Gastrocnemius medialis (tissue), 4 donors: ENCODE results near the gene RGS14. TPM values are rescaled to one million over a fixed set of nuclear protein-coding genes. Genes with fewer than 3 reads are reported as not detected.

ENCODE experiments used
- ATAC-seq, 2 donors: fragments of 150-250 bp; one replicate each; pipeline ENCODE4 v1.9.1; 2016
- DNase-seq, 2 donors: peaks; one replicate each; pipeline ENCODE4 v3.0.0-alpha.2; 2019
- H3K27ac ChIP-seq, 4 donors: fragments of 200-600 bp; sonication (generic); 1 replicate in 1 of 4; 2 replicates in 3 of 4; pipeline ENCODE4 v1.5.1; 2016 to 2018; ENCODE audit warnings: mild to moderate bottlenecking in 2 of 4, moderate library complexity in 1 of 4
- H3K27me3 ChIP-seq, 3 donors: fragments of 200-600 bp; sonication (generic) in 2 of 3; 1 replicate in 1 of 3; 2 replicates in 2 of 3; pipeline versions ENCODE4 v1.5.1 to v1.6.0; 2016 to 2019; ENCODE audit warnings: mild to moderate bottlenecking in 1 of 3, moderate library complexity in 1 of 3
- H3K36me3 ChIP-seq, 2 donors: fragments of 200-600 bp; sonication (generic) in 1 of 2; one replicate each; pipeline ENCODE4 v1.5.1; 2017 to 2018
- H3K4me1 ChIP-seq, 2 donors: fragments of 200-600 bp; sonication (generic) in 1 of 2; one replicate each; pipeline ENCODE4 v1.5.1; 2016 to 2017; ENCODE audit warnings: mild to moderate bottlenecking in 2 of 2
- H3K4me3 ChIP-seq, 4 donors: fragments of 200-600 bp; sonication (generic) in 3 of 4; 1 replicate in 1 of 4; 2 replicates in 3 of 4; pipeline ENCODE4 v1.5.1; 2016 to 2019; ENCODE audit warnings: mild to moderate bottlenecking in 2 of 4
- H3K9me3 ChIP-seq, 3 donors: fragments of 200-600 bp; sonication (generic) in 2 of 3; 1 replicate in 1 of 3; 2 replicates in 2 of 3; pipeline ENCODE4 v1.5.1; 2016 to 2019
- POLR2A ChIP-seq, 2 donors: fragments of 450-650 bp; IDR thresholded peaks; one replicate each; pipeline ENCODE4 v1.6.1; 2017; ENCODE audit warnings: antibody characterized with exemption in 2 of 2, mild to moderate bottlenecking in 2 of 2, moderate library complexity in 2 of 2
- in situ Hi-C, 4 donors: fragments of 200-750 bp; cut with MboI; loops; one replicate each; pipeline versions ENCODE4 v1.15.0 to v1.8.0; 2017; ENCODE audit warnings: low sequenced_read_pairs in 4 of 4
- intact Hi-C: fragments of 100-400 bp; cut with DNase I; formaldehyde crosslinking; loops from one replicate; pipeline ENCODE4 v1.15.1; 2023; ENCODE audit warnings: low total_unique reads
- total RNA-seq, 4 donors: library from RNA; depleted of rRNA; stranded (reverse); fragments of >200 nt; gene quantifications; one replicate each; pipeline versions ENCODE4 v1.1.0 to v1.2.3, GENCODE V29; 2016
- TF ChIP-seq, protein P1 (sequence below), 5 experiments: fragments of 450-650 bp in 3 of 5; fragments of 200-600 bp in 2 of 5; sonication (generic) in 2 of 5; IDR thresholded peaks in 4 of 5; conservative IDR thresholded peaks in 1 of 5; 1 replicate in 4 of 5; 2 replicates in 1 of 5; pipeline ENCODE4 v1.5.1; 2016 to 2019; ENCODE audit warnings: antibody characterized with exemption in 5 of 5, mild to moderate bottlenecking in 3 of 5, moderate library complexity in 3 of 5

The RGS14 gene
- total RNA-seq, 4 donors from 2014 or later = 1.6 to 25.9 (median 5.0) TPM

DNA sequence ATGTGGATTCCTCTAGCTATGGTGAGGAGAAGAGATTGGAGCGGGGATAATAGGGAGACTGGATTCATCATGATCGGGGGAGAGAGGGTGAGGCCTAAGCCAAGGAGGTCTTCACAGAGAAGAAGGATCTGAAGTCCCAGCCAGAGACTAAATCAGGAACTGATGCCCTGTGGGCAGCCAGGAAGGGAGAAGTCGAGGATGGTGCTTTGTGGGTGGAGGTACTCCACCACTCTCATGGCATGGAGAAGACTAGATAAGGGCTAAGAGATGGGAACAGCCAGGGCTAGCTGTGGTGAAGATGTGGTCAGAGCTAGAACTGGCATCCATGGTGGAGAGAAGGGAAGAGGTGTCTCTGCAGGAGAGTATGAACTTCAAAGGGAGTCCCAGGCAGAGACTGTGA lies 3.0 kb upstream of the RGS14 start:
- no peaks in the 10 kb centered on the region for H3K27me3 ChIP-seq
- H3K27ac ChIP-seq = no peak overlapping the region
- H3K9me3 ChIP-seq = no peaks in the 10 kb centered on the region
- no peak for ATAC-seq
- TF ChIP-seq POLR2A (IDR thresholded peaks at IDR 0.05) = no peak
- TF ChIP-seq, protein P1, sequence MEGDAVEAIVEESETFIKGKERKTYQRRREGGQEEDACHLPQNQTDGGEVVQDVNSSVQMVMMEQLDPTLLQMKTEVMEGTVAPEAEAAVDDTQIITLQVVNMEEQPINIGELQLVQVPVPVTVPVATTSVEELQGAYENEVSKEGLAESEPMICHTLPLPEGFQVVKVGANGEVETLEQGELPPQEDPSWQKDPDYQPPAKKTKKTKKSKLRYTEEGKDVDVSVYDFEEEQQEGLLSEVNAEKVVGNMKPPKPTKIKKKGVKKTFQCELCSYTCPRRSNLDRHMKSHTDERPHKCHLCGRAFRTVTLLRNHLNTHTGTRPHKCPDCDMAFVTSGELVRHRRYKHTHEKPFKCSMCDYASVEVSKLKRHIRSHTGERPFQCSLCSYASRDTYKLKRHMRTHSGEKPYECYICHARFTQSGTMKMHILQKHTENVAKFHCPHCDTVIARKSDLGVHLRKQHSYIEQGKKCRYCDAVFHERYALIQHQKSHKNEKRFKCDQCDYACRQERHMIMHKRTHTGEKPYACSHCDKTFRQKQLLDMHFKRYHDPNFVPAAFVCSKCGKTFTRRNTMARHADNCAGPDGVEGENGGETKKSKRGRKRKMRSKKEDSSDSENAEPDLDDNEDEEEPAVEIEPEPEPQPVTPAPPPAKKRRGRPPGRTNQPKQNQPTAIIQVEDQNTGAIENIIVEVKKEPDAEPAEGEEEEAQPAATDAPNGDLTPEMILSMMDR (IDR thresholded peaks at IDR 0.05 in 4 of 5, conservative IDR thresholded peaks at IDR 0.05 in 1 of 5) = no peak
- intact Hi-C loops = no loop called here
- H3K4me1 ChIP-seq = peaks cover 24 to 28% of the 10 kb centered on the region in 2 donors
- in situ Hi-C loops = no loop called here
- H3K4me3 ChIP-seq = no peak overlapping the region
- H3K36me3 ChIP-seq = peaks cover 0 to 5% of the 10 kb centered on the region in 2 donors
- no peak for DNase-seq

GRCh38 chr5:177355162-177355867 lies 2.4 kb upstream of the RGS14 start:
- Histone ChIP-seq H3K36me3 (no peaks in the 10 kb centered on the region), H3K27me3 (no peaks in the 10 kb centered on the region), H3K27ac (no peak overlapping the region), H3K4me1 (peaks cover 18 to 22% of the 10 kb centered on the region in 2 donors), H3K4me3 (no peak overlapping the region), H3K9me3 (no peaks in the 10 kb centered on the region)
- TF ChIP-seq, protein P1 (IDR thresholded peaks at IDR 0.05 in 4 of 5, conservative IDR thresholded peaks at IDR 0.05 in 1 of 5) = no peak
- no peak for TF ChIP-seq POLR2A (IDR thresholded peaks at IDR 0.05)
- in situ Hi-C loops (no loop called here), intact Hi-C loops (no loop called here)
- no peak for ATAC-seq
- no peak for DNase-seq

- peaks cover 13 to 17% of the 10 kb centered on the region in 2 donors for H3K4me1 ChIP-seq
- ATAC-seq = no peak
Measured at GRCh38 chr5:177355868-177356168, 1.9 kb upstream of the RGS14 start.

DNA sequence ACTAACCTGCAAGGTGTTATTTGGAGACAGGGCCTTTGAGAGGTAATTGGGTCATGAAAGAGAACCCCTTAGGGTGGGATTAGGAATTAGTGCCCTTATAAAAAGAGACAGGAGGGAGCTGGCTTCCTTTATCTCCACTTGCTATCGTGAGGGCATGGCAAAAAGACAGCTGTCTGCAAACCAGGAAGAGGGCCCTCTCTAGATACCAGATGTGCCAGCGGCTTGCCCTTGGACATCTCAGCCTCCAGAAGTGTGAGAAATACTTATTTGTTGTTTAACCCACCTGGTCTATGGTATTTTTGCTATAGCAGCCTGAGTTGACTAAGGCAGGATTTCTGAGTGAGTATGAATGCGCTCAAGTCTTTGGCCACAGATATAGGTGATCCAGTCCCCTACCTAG lies 978 bp upstream of the RGS14 start:
- intact Hi-C loops = no loop called here
- H3K4me1 ChIP-seq = peaks cover 11 to 17% of the 10 kb centered on the region in 2 donors
- no peak for ATAC-seq

More at GRCh38 chr5:177355868-177356168, 1.9 kb upstream of the RGS14 start:
- TF ChIP-seq, protein P1 (IDR thresholded peaks at IDR 0.05 in 4 of 5, conservative IDR thresholded peaks at IDR 0.05 in 1 of 5) = no peak
- Histone ChIP-seq H3K36me3 (no peaks in the 10 kb centered on the region), H3K27ac (no peak overlapping the region), H3K4me3 (no peak overlapping the region), H3K27me3 (no peaks in the 10 kb centered on the region), H3K9me3 (no peaks in the 10 kb centered on the region)
- in situ Hi-C loops (no loop called here), intact Hi-C loops (no loop called here)
- DNase-seq = no peak

More for the DNA sequence above, 978 bp upstream of the RGS14 start:
- TF ChIP-seq POLR2A (IDR thresholded peaks at IDR 0.05) = no peak
- TF ChIP-seq, protein P1 (IDR thresholded peaks at IDR 0.05 in 4 of 5, conservative IDR thresholded peaks at IDR 0.05 in 1 of 5) = no peak
- no peaks in the 10 kb centered on the region for H3K27me3 ChIP-seq
- H3K4me3 ChIP-seq = no peak overlapping the region
- H3K27ac ChIP-seq = no peak overlapping the region
- in situ Hi-C loops = no loop called here
- no peak for DNase-seq
- no peaks in the 10 kb centered on the region for H3K9me3 ChIP-seq
- no peaks in the 10 kb centered on the region for H3K36me3 ChIP-seq
